Coronary artery (tissue), 2 donors: ENCODE data around the gene PLN.

ENCODE experiments used
- DNase-seq: peaks from one replicate; pipeline ENCODE4 v3.0.0-alpha.2; 2017; ENCODE audit warnings: low spot score
- H3K27ac ChIP-seq, 2 donors: fragments of 200-600 bp; sonication (generic); one replicate each; pipeline ENCODE4 v1.5.1; 2016 to 2019
- H3K4me3 ChIP-seq: fragments of 200-600 bp; sonication (generic); 2 replicates; pipeline ENCODE4 v1.5.1; 2016; ENCODE audit warnings: mild to moderate bottlenecking, moderate library complexity
- CTCF ChIP-seq: fragments of 200-600 bp; sonication (generic); IDR thresholded peaks from one replicate; pipeline ENCODE4 v1.5.1; 2019; ENCODE audit warnings: antibody characterized with exemption

The PLN gene

GRCh38 chr6:118537574-118537973, 10.5 kb upstream of the PLN start:
- TF ChIP-seq CTCF = no peak
- DNase-seq = no peak
- H3K4me3 ChIP-seq = no peak overlapping the region
- peak overlapping the region; percentile 15 to 59 for H3K27ac ChIP-seq

GRCh38 chr6:118542184-118542952, 5.7 kb upstream of the PLN start:
- Histone ChIP-seq H3K27ac (peak overlapping the region; percentile 26 to 45), H3K4me3 (no peak overlapping the region)
- no peak for TF ChIP-seq CTCF
- no peak for DNase-seq

GRCh38 chr6:118544105-118544504, 4.0 kb upstream of the PLN start:
- Histone ChIP-seq H3K4me3 (no peak overlapping the region), H3K27ac (peak overlapping the region in 1 of 2 donors; percentile 67)
- no peak for TF ChIP-seq CTCF
- no peak for DNase-seq

- Histone ChIP-seq H3K4me3 (peak overlapping the region; percentile 71), H3K27ac (peak overlapping the region; percentile 76 to 81)
Observed at GRCh38 chr6:118546164-118546879, 1.8 kb upstream of the PLN start.

GRCh38 chr6:118546880-118547218, 1.2 kb upstream of the PLN start:
- Histone ChIP-seq H3K27ac (peak overlapping the region; percentile 76 to 81), H3K4me3 (peak overlapping the region; percentile 71)
- TF ChIP-seq CTCF = no peak
- DNase-seq = no peak

More at GRCh38 chr6:118546164-118546879, 1.8 kb upstream of the PLN start:
- DNase-seq = no peak
- no peak for TF ChIP-seq CTCF

- no peak for TF ChIP-seq CTCF
- no peak for DNase-seq
- Histone ChIP-seq H3K4me3 (peak overlapping the region; percentile 71), H3K27ac (peak overlapping the region; percentile 76 to 78)
Observed at GRCh38 chr6:118548613-118549012, 517 bp downstream of the PLN start.
